K562 (cell line): ENCODE data around the gene SHE. TPM values are rescaled to one million over a fixed set of nuclear protein-coding genes. Genes with fewer than 3 reads are reported as not detected.

Experiments
- ATAC-seq: fragments of 200-7000 bp; cut with Tn5 transposase; 3 replicates; pipeline ENCODE4 v1.9.1; 2020; ENCODE audit warnings: moderate library complexity
- BruUV-seq: library from RNA; stranded (reverse); fragments of 400-500 nt; replicated peaks from 2 replicates; lab custom pipeline; 2021; lab: Mats Ljungman, UMichigan
- CTCF ChIA-PET: fragments of 300-600 bp; formaldehyde crosslinking; extraction: SDS; loops from one replicate; lab custom pipeline; 2021; ENCODE audit warnings: low intra/inter-chr PET ratio; lab: Yijun Ruan, JAX
- POLR2A ChIA-PET: fragments of 300-600, 350-650 bp; sonication (Branson Sonifier 250); formaldehyde crosslinking; extraction: SDS; loops from one replicate; lab custom pipeline; 2021; ENCODE audit warnings: antibody characterized with exemption, inconsistent platforms; lab: Yijun Ruan, JAX
- DNase-seq, 4 experiments: peaks; one replicate each; pipeline versions ENCODE4 v3.0.0 to v3.0.0-alpha.2; 2011 to 2018; ENCODE audit warnings: low spot score in 3 of 4, mixed read lengths in 3 of 4; ENCODE audit errors: extremely low read depth in 1 of 4
- FAIRE-seq: peaks from 2 replicates; lab custom pipeline; 2011; peaks lifted over from hg19 to GRCh38; lab: Jason Lieb, UNC
- H2AFZ ChIP-seq: 2 replicates; pipeline ENCODE4 v1.6.0; 2011; ENCODE audit warnings: low read depth, low read length, control low read depth, inconsistent platforms
- H3K27ac ChIP-seq: fragments of 200-600 bp; 3 replicates; pipeline ENCODE4 v1.8.0; 2011; ENCODE audit warnings: low read depth, mild to moderate bottlenecking, control low read depth, inconsistent platforms, low read length, moderate library complexity, mixed read lengths; ENCODE audit errors: extremely low read depth
- H3K27me3 ChIP-seq, 2 experiments: fragments of 300-600 bp in 1 of 2; 2 replicates in 1 of 2; 3 replicates in 1 of 2; pipeline versions ENCODE4 v1.6.0 to v1.8.0; 2011; ENCODE audit warnings: inconsistent platforms in 2 of 2, low read length in 2 of 2, mild to moderate bottlenecking in 1 of 2, mixed read lengths in 1 of 2, moderate library complexity in 1 of 2; ENCODE audit not compliant: control insufficient read depth in 2 of 2, insufficient read depth in 2 of 2
- H3K36me3 ChIP-seq: fragments of 300-600 bp; 3 replicates; pipeline ENCODE4 v1.8.0; 2011; ENCODE audit warnings: mild to moderate bottlenecking, low read length, inconsistent platforms; ENCODE audit not compliant: control insufficient read depth, insufficient read depth
- H3K4me1 ChIP-seq, 2 experiments: fragments of 200-600 bp in 1 of 2; replicated peaks in 1 of 2; 2 replicates in 1 of 2; 3 replicates in 1 of 2; pipeline versions ENCODE4 v1.5.1 to v1.8.0; 2011; ENCODE audit warnings: inconsistent platforms in 2 of 2, low read length in 2 of 2, mild to moderate bottlenecking in 1 of 2, mixed read lengths in 1 of 2, moderate library complexity in 1 of 2; ENCODE audit not compliant: control insufficient read depth in 2 of 2, insufficient read depth in 2 of 2
- H3K4me2 ChIP-seq: 2 replicates; pipeline ENCODE4 v1.6.1; 2011; ENCODE audit warnings: low read length, control low read depth, inconsistent platforms, mixed read lengths; ENCODE audit not compliant: insufficient read depth
- H3K4me3 ChIP-seq: fragments of 200-600 bp; sonication (generic), shearing (Covaris generic); 2 replicates; pipeline ENCODE4 v1.5.1; 2016; ENCODE audit warnings: control low read depth, inconsistent platforms
- H3K79me2 ChIP-seq: fragments of 200-600 bp; 3 replicates; pipeline ENCODE4 v1.8.0; 2011; ENCODE audit warnings: low read length, inconsistent platforms; ENCODE audit not compliant: control insufficient read depth, insufficient read depth
- H3K9ac ChIP-seq, 2 experiments: 2 replicates each; pipeline versions ENCODE4 v1.6.0 to v1.6.1; 2011; ENCODE audit warnings: low read depth in 2 of 2, low read length in 2 of 2, control low read depth in 1 of 2, inconsistent platforms in 1 of 2, mild to moderate bottlenecking in 1 of 2, mixed read lengths in 1 of 2; ENCODE audit not compliant: insufficient read depth in 1 of 2
- H3K9me1 ChIP-seq: one replicate; pipeline ENCODE4 v1.6.0; 2011; ENCODE audit warnings: inconsistent platforms, mild to moderate bottlenecking, low read length, moderate library complexity; ENCODE audit not compliant: control insufficient read depth, insufficient read depth
- H3K9me3 ChIP-seq: replicated peaks from 2 replicates; pipeline ENCODE4 v1.5.1; 2011; ENCODE audit warnings: low read depth, low read length, inconsistent platforms; ENCODE audit not compliant: control insufficient read depth, insufficient read depth
- H4K20me1 ChIP-seq: replicated peaks from 2 replicates; pipeline ENCODE4 v1.6.1; 2011; ENCODE audit warnings: low read length, inconsistent platforms, mixed read lengths; ENCODE audit not compliant: control insufficient read depth, insufficient read depth
- CBFA2T3 ChIP-seq: fragments of 450-650 bp; IDR thresholded peaks from 2 replicates; pipeline ENCODE4 v1.6.1; 2017
- CREM ChIP-seq: IDR thresholded peaks from 2 replicates; pipeline ENCODE4 v1.6.1; 2014; ENCODE audit warnings: antibody characterized with exemption, low read depth
- CXXC5 ChIP-seq: fragments of 250-450 bp; sonication (Bioruptor Pico); IDR thresholded peaks from 2 replicates; pipeline ENCODE4 v1.8.0; 2022; ENCODE audit warnings: inconsistent platforms, mild to moderate bottlenecking, moderate library complexity
- EGR1 ChIP-seq: fragments of 450-650 bp; conservative IDR thresholded peaks from 2 replicates; pipeline ENCODE4 v1.6.1; 2017; ENCODE audit warnings: mild to moderate bottlenecking
- KDM1A ChIP-seq, 2 experiments: fragments of 450-650 bp; IDR thresholded peaks; 2 replicates each; pipeline ENCODE4 v1.6.1; 2016; ENCODE audit warnings: mild to moderate bottlenecking in 2 of 2
- MED1 ChIP-seq: sonication (generic); formaldehyde crosslinking; IDR thresholded peaks from 2 replicates; pipeline ENCODE4 v1.8.1; 2023; ENCODE audit warnings: missing genetic modification reagents, borderline replicate concordance
- SREBF1 ChIP-seq: fragments of 150-350 bp; IDR thresholded peaks from 2 replicates; pipeline ENCODE4 v1.6.1; 2014; ENCODE audit warnings: antibody characterized with exemption, low read depth, low read length, borderline replicate concordance
- TCF3 ChIP-seq: sonication (generic); formaldehyde crosslinking; IDR thresholded peaks from 2 replicates; pipeline ENCODE4 v1.4.0; 2020; ENCODE audit warnings: mild to moderate bottlenecking, missing genetic modification reagents
- VEZF1 ChIP-seq: fragments of 200-800 bp; sonication (Bioruptor generic); IDR thresholded peaks from 2 replicates; pipeline ENCODE4 v1.6.1; 2017; ENCODE audit warnings: missing genetic modification characterization, missing compliant biosample characterization
- ZC3H4 ChIP-seq: sonication (generic); formaldehyde crosslinking; IDR thresholded peaks from 2 replicates; pipeline ENCODE4 v1.9.0; 2021; ENCODE audit warnings: missing genetic modification reagents, borderline replicate concordance
- ZNF274 ChIP-seq: IDR thresholded peaks from 2 replicates; pipeline ENCODE4 v1.6.1; 2011; ENCODE audit warnings: low read depth, mild to moderate bottlenecking, low read length, moderate library complexity, borderline replicate concordance
- ZNF583 ChIP-seq: fragments of 250-450 bp; sonication (Bioruptor Pico); IDR thresholded peaks from 2 replicates; pipeline ENCODE4 v1.4.0; 2020
- WGBS: fragments of 100-300 bp; shearing (Covaris generic); methylation state at CpG from one replicate; pipeline ENCODE4 v1.1.6; 2016; ENCODE audit warnings: low coverage, mixed read lengths; ENCODE audit not compliant: insufficient coverage; ENCODE audit errors: missing lambda C conversion rate; 5-methylcytosine and 5-hydroxymethylcytosine counted together
- in situ Hi-C: fragments of 300-500 bp; cut with MboI; formaldehyde crosslinking; loops from 4 replicates; pipeline ENCODE4 v1.15.0; 2018; ENCODE audit warnings: inconsistent platforms, mixed read lengths
- intact Hi-C: fragments of 100-400 bp; cut with micrococcal nuclease; formaldehyde crosslinking; loops from 2 replicates; pipeline ENCODE4 v1.14.2; 2022
- polyA plus RNA-seq, 8 experiments: library from polyadenylated mRNA; depleted of rRNA in 4 of 8; stranded (reverse) in 5 of 8; unstranded in 3 of 8; fragments of >200 nt; fragmentation: Nextera tagmentation in 2 of 8; fragmentation: Illumina TruSeq in 1 of 8; extraction: Ambion mirVana in 2 of 8; extraction: Trizol in 1 of 8; gene quantifications; 2 replicates each; pipeline versions ENCODE4 v1.2.1 to v1.2.3, GENCODE V29; 2011 to 2014; ENCODE audit warnings: inconsistent platforms in 1 of 8, missing spikeins in 1 of 8
- total RNA-seq, 7 experiments: library from RNA; depleted of rRNA in 6 of 7; stranded (reverse); fragments of >200 nt in 6 of 7; fragmentation: Illumina TruSeq in 2 of 7; extraction: Trizol in 2 of 7; gene quantifications; 2 replicates each; pipeline versions ENCODE4 v1.2.1 to v1.2.3, GENCODE V29; 2011 to 2021; ENCODE audit warnings: low replicate concordance in 1 of 7

Gene SHE
- total and polyA plus RNA-seq, 9 of the 15 experiments (the other 6 are each of a cell fraction or from before 2014, with no cell fraction given), result 0.01 to 0.05 TPM; not detected in 7

- intact Hi-C loops, result no loop called here
- no peaks in the 10 kb centered on the region for H3K36me3 ChIP-seq
Measured at GRCh38 chr1:154430903-154431302, 71.3 kb downstream of the SHE start.

More at GRCh38 chr1:154430903-154431302, 71.3 kb downstream of the SHE start:
- BruUV-seq, result no TSS peak
- Histone ChIP-seq H3K4me2 (no peak overlapping the region), H3K9me1 (no peaks in the 10 kb centered on the region), H3K4me3 (no peak overlapping the region), H3K9ac (no peak overlapping the region), H3K27me3 (peaks cover 12 to 47% of the 10 kb centered on the region in 2 experiments; a peak in 3 of 5 replicates), H3K27ac (no peak overlapping the region), H3K9me3 (no peaks in the 10 kb centered on the region), H3K79me2 (no peaks in the 10 kb centered on the region), H4K20me1 (no peaks in the 10 kb centered on the region; the same call in 1 of the 2 replicates), H2AFZ (no peak overlapping the region), H3K4me1 (peaks cover 3 to 25% of the 10 kb centered on the region in 2 experiments; a peak in 4 of 5 replicates)
- ChIA-PET POLR2A (interaction anchor here (2.0 kb wide), 1 partner anchor 11 kb away, joined by 8 read pairs; no protein-coding TSS in a partner anchor), CTCF (no interaction called here)
- FAIRE-seq (no peak), DNase-seq (peak; percentile 35 to 67 (median 58)), ATAC-seq (peak; percentile 73)
- TF ChIP-seq CREM (0 out of 2 replicates have a peak, but pooled peaks have one; percentile 4), ZC3H4 (CRISPR knock-in tag) (no peak), ZNF274 (no peak), CBFA2T3 (0 out of 2 replicates have a peak, but pooled peaks have one; percentile 9), CXXC5 (0 out of 2 replicates have a peak, but pooled peaks have one; percentile 11), VEZF1 (CRISPR knock-in tag) (peak; percentile 43; the same call in 1 of the 2 replicates), TCF3 (CRISPR knock-in tag) (no peak), SREBF1 (no peak), KDM1A (IDR thresholded peaks at IDR 0.05) (0 out of 4 replicates have a peak, but pooled peaks of 1 of the 2 experiments have one; percentile 8), EGR1 (peak; percentile 81), ZNF583 (CRISPR knock-in tag) (no peak), MED1 (CRISPR knock-in tag) (no peak)
- in situ Hi-C loops, result no loop called here
- WGBS, result 2% methylated on average over 10 of the region's 11 CpGs
